ENCODE data around the gene STAT2. TPM values are rescaled to one million over a fixed set of nuclear protein-coding genes. Genes with fewer than 3 reads are reported as not detected.

Gene STAT2
- total and polyA plus RNA-seq, 9 of the 15 experiments (the other 6 are each of a cell fraction or from before 2014, with no cell fraction given) = 15.5 to 46.9 (median 40.1) TPM

- no peak for FAIRE-seq
- POLR2A ChIA-PET = interaction anchor here (0.6 kb wide), 1 partner anchor 111 kb away, joined by 3 read pairs; no protein-coding TSS in a partner anchor
- CTCF ChIA-PET (ENCODE audit: low intra/inter-chr PET ratio) = no interaction called here
These were observed 32.4 kb upstream of the STAT2 start for GRCh38 chr12:56392331-56392730.

GRCh38 chr12:56391721-56392120 is 31.8 kb upstream of the STAT2 start:
- H3K4me2 ChIP-seq (ENCODE audit: insufficient read depth, low read length) = no peak overlapping the region
- no peaks in the 10 kb centered on the region for H4K20me1 ChIP-seq (replicated peaks; ENCODE audit: control insufficient read depth, insufficient read depth, low read length)
- no peak for DNase-seq (ENCODE audit: extremely low read depth in 1 of 4, low spot score in 3 of 4)
- no peak overlapping the region for H3K4me3 ChIP-seq
- no peak for ATAC-seq
- H3K9me3 ChIP-seq (replicated peaks; ENCODE audit: control insufficient read depth, insufficient read depth, low read depth, low read length) = no peaks in the 10 kb centered on the region; the same call in 1 of the 2 replicates
- ChIA-PET POLR2A (no interaction called here), CTCF (ENCODE audit: low intra/inter-chr PET ratio) (no interaction called here)
- no peak overlapping the region for H2AFZ ChIP-seq (ENCODE audit: low read depth, low read length)
- peaks cover 7 to 8% of the 10 kb centered on the region in 2 experiments; a peak in 4 of 5 replicates for H3K4me1 ChIP-seq (replicated peaks in 1 of 2; ENCODE audit: control insufficient read depth in 2 of 2, insufficient read depth in 2 of 2, low read length in 2 of 2)
- BruUV-seq (replicated peaks) = no TSS peak
- FAIRE-seq = no peak
- H3K9me1 ChIP-seq (ENCODE audit: control insufficient read depth, insufficient read depth, low read length) = no peaks in the 10 kb centered on the region
- intact Hi-C loops (cut with micrococcal nuclease) = no loop called here
- no peaks in the 10 kb centered on the region for H3K36me3 ChIP-seq (ENCODE audit: control insufficient read depth, insufficient read depth, low read length)
- no peak overlapping the region for H3K27ac ChIP-seq (ENCODE audit: extremely low read depth, low read depth, low read length)
- no peaks in the 10 kb centered on the region for H3K27me3 ChIP-seq (ENCODE audit: control insufficient read depth in 2 of 2, insufficient read depth in 2 of 2, low read length in 2 of 2)
- H3K9ac ChIP-seq (ENCODE audit: insufficient read depth in 1 of 2, low read depth in 2 of 2, low read length in 2 of 2) = no peak overlapping the region
- in situ Hi-C loops (cut with MboI) = no loop called here
- WGBS (ENCODE audit: insufficient coverage, low coverage, missing lambda C conversion rate) = no CpG with 5 or more reads among the region's 1 CpG
- no peaks in the 10 kb centered on the region for H3K79me2 ChIP-seq (ENCODE audit: control insufficient read depth, insufficient read depth, low read length)
- no peak for TF ChIP-seq DMBX1 (CRISPR knock-in tag; IDR thresholded peaks at IDR 0.05; ENCODE audit: borderline replicate concordance)
- TF ChIP-seq ZBTB17 (CRISPR knock-in tag; IDR thresholded peaks at IDR 0.05) = no peak
- TF ChIP-seq SETDB1 (IDR thresholded peaks at IDR 0.05; ENCODE audit: low read length) = no peak
- TF ChIP-seq DDX20 (tag; IDR thresholded peaks at IDR 0.05; ENCODE audit: low read depth) = no peak
- TF ChIP-seq, protein P1, sequence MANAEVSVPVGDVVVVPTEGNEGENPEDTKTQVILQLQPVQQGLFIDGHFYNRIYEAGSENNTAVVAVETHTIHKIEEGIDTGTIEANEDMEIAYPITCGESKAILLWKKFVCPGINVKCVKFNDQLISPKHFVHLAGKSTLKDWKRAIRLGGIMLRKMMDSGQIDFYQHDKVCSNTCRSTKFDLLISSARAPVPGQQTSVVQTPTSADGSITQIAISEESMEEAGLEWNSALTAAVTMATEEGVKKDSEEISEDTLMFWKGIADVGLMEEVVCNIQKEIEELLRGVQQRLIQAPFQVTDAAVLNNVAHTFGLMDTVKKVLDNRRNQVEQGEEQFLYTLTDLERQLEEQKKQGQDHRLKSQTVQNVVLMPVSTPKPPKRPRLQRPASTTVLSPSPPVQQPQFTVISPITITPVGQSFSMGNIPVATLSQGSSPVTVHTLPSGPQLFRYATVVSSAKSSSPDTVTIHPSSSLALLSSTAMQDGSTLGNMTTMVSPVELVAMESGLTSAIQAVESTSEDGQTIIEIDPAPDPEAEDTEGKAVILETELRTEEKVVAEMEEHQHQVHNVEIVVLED (CRISPR knock-in tag; IDR thresholded peaks at IDR 0.05) = no peak
- no peak for TF ChIP-seq ZNF24 (IDR thresholded peaks at IDR 0.05)
- TF ChIP-seq NFATC3 (IDR thresholded peaks at IDR 0.05) = no peak
- no peak for TF ChIP-seq POU5F1 (IDR thresholded peaks at IDR 0.05; ENCODE audit: borderline replicate concordance, low read depth, low read length, partially characterized antibody)
- no peak for TF ChIP-seq ZBTB2 (IDR thresholded peaks at IDR 0.05)
- TF ChIP-seq SMC3 (conservative IDR thresholded peaks at IDR 0.05; ENCODE audit: insufficient read depth, low read depth, low read length) = no peak
- TF ChIP-seq ZNF408 (CRISPR knock-in tag; IDR thresholded peaks at IDR 0.05; ENCODE audit: low read depth) = no peak
- TF ChIP-seq GTF2B (IDR thresholded peaks at IDR 0.05; ENCODE audit: extremely low read depth, insufficient read length) = no peak

More at GRCh38 chr12:56392331-56392730, 32.4 kb upstream of the STAT2 start:
- Histone ChIP-seq H4K20me1 (replicated peaks; ENCODE audit: control insufficient read depth, insufficient read depth, low read length) (no peaks in the 10 kb centered on the region), H3K36me3 (ENCODE audit: control insufficient read depth, insufficient read depth, low read length) (no peaks in the 10 kb centered on the region), H2AFZ (ENCODE audit: low read depth, low read length) (no peak overlapping the region), H3K79me2 (ENCODE audit: control insufficient read depth, insufficient read depth, low read length) (no peaks in the 10 kb centered on the region), H3K27ac (ENCODE audit: extremely low read depth, low read depth, low read length) (no peak overlapping the region), H3K27me3 (ENCODE audit: control insufficient read depth in 2 of 2, insufficient read depth in 2 of 2, low read length in 2 of 2) (no peaks in the 10 kb centered on the region), H3K4me3 (no peak overlapping the region), H3K9me1 (ENCODE audit: control insufficient read depth, insufficient read depth, low read length) (no peaks in the 10 kb centered on the region), H3K4me1 (replicated peaks in 1 of 2; ENCODE audit: control insufficient read depth in 2 of 2, insufficient read depth in 2 of 2, low read length in 2 of 2) (peaks cover 2% of the 10 kb centered on the region in 2 experiments; a peak in 3 of 5 replicates), H3K9me3 (replicated peaks; ENCODE audit: control insufficient read depth, insufficient read depth, low read depth, low read length) (no peaks in the 10 kb centered on the region; the same call in 1 of the 2 replicates), H3K4me2 (ENCODE audit: insufficient read depth, low read length) (no peak overlapping the region), H3K9ac (ENCODE audit: insufficient read depth in 1 of 2, low read depth in 2 of 2, low read length in 2 of 2) (no peak overlapping the region)
- BruUV-seq (replicated peaks) = no TSS peak
- intact Hi-C loops (cut with micrococcal nuclease) = no loop called here
- WGBS (ENCODE audit: insufficient coverage, low coverage, missing lambda C conversion rate) = 86% methylated on average over 1 of the region's 2 CpGs
- in situ Hi-C loops (cut with MboI) = no loop called here
- DNase-seq (ENCODE audit: extremely low read depth in 1 of 4, low spot score in 3 of 4) (no peak), ATAC-seq (no peak)
- TF ChIP-seq ZNF507 (tag; conservative IDR thresholded peaks at IDR 0.05) = peak; percentile 97
- TF ChIP-seq FOXM1 (IDR thresholded peaks at IDR 0.05; ENCODE audit: low read depth) = no peak
- no peak for TF ChIP-seq FOXM1 (CRISPR knock-in tag; IDR thresholded peaks at IDR 0.05; ENCODE audit: low read depth)
- TF ChIP-seq YBX1 (IDR thresholded peaks at IDR 0.05) = no peak

Data from K562 (cell line).